Measurements from ENCODE around the gene EPM2AIP1. TPM values are rescaled to one million over a fixed set of nuclear protein-coding genes. Genes with fewer than 3 reads are reported as not detected.

The EPM2AIP1 gene
- total and polyA plus RNA-seq, 9 of the 15 experiments (the other 6 are each of a cell fraction or from before 2014, with no cell fraction given), result 6.7 to 44.8 (median 25.2) TPM

- no peak for TF ChIP-seq ZBTB7A (IDR thresholded peaks at IDR 0.05; ENCODE audit: borderline replicate concordance, control insufficient read depth, low read depth, low read length)
- no peak for TF ChIP-seq BRCA1 (IDR thresholded peaks at IDR 0.05)
- no peak for TF ChIP-seq BRCA1 (CRISPR knock-in tag; IDR thresholded peaks at IDR 0.05)
- TF ChIP-seq, protein P1, sequence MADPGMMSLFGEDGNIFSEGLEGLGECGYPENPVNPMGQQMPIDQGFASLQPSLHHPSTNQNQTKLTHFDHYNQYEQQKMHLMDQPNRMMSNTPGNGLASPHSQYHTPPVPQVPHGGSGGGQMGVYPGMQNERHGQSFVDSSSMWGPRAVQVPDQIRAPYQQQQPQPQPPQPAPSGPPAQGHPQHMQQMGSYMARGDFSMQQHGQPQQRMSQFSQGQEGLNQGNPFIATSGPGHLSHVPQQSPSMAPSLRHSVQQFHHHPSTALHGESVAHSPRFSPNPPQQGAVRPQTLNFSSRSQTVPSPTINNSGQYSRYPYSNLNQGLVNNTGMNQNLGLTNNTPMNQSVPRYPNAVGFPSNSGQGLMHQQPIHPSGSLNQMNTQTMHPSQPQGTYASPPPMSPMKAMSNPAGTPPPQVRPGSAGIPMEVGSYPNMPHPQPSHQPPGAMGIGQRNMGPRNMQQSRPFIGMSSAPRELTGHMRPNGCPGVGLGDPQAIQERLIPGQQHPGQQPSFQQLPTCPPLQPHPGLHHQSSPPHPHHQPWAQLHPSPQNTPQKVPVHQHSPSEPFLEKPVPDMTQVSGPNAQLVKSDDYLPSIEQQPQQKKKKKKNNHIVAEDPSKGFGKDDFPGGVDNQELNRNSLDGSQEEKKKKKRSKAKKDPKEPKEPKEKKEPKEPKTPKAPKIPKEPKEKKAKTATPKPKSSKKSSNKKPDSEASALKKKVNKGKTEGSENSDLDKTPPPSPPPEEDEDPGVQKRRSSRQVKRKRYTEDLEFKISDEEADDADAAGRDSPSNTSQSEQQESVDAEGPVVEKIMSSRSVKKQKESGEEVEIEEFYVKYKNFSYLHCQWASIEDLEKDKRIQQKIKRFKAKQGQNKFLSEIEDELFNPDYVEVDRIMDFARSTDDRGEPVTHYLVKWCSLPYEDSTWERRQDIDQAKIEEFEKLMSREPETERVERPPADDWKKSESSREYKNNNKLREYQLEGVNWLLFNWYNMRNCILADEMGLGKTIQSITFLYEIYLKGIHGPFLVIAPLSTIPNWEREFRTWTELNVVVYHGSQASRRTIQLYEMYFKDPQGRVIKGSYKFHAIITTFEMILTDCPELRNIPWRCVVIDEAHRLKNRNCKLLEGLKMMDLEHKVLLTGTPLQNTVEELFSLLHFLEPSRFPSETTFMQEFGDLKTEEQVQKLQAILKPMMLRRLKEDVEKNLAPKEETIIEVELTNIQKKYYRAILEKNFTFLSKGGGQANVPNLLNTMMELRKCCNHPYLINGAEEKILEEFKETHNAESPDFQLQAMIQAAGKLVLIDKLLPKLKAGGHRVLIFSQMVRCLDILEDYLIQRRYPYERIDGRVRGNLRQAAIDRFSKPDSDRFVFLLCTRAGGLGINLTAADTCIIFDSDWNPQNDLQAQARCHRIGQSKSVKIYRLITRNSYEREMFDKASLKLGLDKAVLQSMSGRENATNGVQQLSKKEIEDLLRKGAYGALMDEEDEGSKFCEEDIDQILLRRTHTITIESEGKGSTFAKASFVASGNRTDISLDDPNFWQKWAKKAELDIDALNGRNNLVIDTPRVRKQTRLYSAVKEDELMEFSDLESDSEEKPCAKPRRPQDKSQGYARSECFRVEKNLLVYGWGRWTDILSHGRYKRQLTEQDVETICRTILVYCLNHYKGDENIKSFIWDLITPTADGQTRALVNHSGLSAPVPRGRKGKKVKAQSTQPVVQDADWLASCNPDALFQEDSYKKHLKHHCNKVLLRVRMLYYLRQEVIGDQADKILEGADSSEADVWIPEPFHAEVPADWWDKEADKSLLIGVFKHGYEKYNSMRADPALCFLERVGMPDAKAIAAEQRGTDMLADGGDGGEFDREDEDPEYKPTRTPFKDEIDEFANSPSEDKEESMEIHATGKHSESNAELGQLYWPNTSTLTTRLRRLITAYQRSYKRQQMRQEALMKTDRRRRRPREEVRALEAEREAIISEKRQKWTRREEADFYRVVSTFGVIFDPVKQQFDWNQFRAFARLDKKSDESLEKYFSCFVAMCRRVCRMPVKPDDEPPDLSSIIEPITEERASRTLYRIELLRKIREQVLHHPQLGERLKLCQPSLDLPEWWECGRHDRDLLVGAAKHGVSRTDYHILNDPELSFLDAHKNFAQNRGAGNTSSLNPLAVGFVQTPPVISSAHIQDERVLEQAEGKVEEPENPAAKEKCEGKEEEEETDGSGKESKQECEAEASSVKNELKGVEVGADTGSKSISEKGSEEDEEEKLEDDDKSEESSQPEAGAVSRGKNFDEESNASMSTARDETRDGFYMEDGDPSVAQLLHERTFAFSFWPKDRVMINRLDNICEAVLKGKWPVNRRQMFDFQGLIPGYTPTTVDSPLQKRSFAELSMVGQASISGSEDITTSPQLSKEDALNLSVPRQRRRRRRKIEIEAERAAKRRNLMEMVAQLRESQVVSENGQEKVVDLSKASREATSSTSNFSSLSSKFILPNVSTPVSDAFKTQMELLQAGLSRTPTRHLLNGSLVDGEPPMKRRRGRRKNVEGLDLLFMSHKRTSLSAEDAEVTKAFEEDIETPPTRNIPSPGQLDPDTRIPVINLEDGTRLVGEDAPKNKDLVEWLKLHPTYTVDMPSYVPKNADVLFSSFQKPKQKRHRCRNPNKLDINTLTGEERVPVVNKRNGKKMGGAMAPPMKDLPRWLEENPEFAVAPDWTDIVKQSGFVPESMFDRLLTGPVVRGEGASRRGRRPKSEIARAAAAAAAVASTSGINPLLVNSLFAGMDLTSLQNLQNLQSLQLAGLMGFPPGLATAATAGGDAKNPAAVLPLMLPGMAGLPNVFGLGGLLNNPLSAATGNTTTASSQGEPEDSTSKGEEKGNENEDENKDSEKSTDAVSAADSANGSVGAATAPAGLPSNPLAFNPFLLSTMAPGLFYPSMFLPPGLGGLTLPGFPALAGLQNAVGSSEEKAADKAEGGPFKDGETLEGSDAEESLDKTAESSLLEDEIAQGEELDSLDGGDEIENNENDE (IDR thresholded peaks at IDR 0.05; ENCODE audit: low read depth, low read length), result no peak
- TF ChIP-seq ADNP (tag; IDR thresholded peaks at IDR 0.05), result no peak; the same call in none of the 2 replicates
- TF ChIP-seq ZNF583 (CRISPR knock-in tag; IDR thresholded peaks at IDR 0.05), result 0 out of 2 replicates have a peak, but pooled peaks have one; percentile 61
- no peak for TF ChIP-seq TBP (optimal IDR thresholded peaks at IDR 0.05; ENCODE audit: low read depth, low read length)
- no peak; the same call in 1 of the 2 replicates for TF ChIP-seq LARP7 (IDR thresholded peaks at IDR 0.05)
- no peak; the same call in 1 of the 2 replicates for TF ChIP-seq MYBL2 (IDR thresholded peaks at IDR 0.05; ENCODE audit: low read depth)
- TF ChIP-seq MYBL2 (CRISPR knock-in tag; IDR thresholded peaks at IDR 0.05; ENCODE audit: borderline replicate concordance), result no peak
- TF ChIP-seq ZNF717 (CRISPR knock-in tag; IDR thresholded peaks at IDR 0.05), result no peak
- TF ChIP-seq, protein P2, sequence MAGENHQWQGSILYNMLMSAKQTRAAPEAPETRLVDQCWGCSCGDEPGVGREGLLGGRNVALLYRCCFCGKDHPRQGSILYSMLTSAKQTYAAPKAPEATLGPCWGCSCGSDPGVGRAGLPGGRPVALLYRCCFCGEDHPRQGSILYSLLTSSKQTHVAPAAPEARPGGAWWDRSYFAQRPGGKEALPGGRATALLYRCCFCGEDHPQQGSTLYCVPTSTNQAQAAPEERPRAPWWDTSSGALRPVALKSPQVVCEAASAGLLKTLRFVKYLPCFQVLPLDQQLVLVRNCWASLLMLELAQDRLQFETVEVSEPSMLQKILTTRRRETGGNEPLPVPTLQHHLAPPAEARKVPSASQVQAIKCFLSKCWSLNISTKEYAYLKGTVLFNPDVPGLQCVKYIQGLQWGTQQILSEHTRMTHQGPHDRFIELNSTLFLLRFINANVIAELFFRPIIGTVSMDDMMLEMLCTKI (IDR thresholded peaks at IDR 0.05; ENCODE audit: partially characterized antibody), result no peak
- TF ChIP-seq SUPT5H (IDR thresholded peaks at IDR 0.05), result no peak
- peak; percentile 67; the same call in 1 of the 2 replicates for TF ChIP-seq KHSRP (IDR thresholded peaks at IDR 0.05)
- TF ChIP-seq, protein P3, sequence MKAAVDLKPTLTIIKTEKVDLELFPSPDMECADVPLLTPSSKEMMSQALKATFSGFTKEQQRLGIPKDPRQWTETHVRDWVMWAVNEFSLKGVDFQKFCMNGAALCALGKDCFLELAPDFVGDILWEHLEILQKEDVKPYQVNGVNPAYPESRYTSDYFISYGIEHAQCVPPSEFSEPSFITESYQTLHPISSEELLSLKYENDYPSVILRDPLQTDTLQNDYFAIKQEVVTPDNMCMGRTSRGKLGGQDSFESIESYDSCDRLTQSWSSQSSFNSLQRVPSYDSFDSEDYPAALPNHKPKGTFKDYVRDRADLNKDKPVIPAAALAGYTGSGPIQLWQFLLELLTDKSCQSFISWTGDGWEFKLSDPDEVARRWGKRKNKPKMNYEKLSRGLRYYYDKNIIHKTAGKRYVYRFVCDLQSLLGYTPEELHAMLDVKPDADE (conservative IDR thresholded peaks at IDR 0.05; ENCODE audit: control insufficient read depth, low read depth, low read length), result no peak
These were observed 34.9 kb downstream of the EPM2AIP1 start (continued) for GRCh38 chr3:36957862-36958686.
